ENCODE measurements around the gene TEX26. TPM values are rescaled to one million over a fixed set of nuclear protein-coding genes. Genes with fewer than 3 reads are reported as not detected.
A peak's percentile ranks its signal among the peaks of the same experiment; 100 is the strongest.

Gene TEX26
- total and polyA plus RNA-seq, 4 donors = 0.67 to 6.2 (median 2.5) TPM; not detected in 1

DNA sequence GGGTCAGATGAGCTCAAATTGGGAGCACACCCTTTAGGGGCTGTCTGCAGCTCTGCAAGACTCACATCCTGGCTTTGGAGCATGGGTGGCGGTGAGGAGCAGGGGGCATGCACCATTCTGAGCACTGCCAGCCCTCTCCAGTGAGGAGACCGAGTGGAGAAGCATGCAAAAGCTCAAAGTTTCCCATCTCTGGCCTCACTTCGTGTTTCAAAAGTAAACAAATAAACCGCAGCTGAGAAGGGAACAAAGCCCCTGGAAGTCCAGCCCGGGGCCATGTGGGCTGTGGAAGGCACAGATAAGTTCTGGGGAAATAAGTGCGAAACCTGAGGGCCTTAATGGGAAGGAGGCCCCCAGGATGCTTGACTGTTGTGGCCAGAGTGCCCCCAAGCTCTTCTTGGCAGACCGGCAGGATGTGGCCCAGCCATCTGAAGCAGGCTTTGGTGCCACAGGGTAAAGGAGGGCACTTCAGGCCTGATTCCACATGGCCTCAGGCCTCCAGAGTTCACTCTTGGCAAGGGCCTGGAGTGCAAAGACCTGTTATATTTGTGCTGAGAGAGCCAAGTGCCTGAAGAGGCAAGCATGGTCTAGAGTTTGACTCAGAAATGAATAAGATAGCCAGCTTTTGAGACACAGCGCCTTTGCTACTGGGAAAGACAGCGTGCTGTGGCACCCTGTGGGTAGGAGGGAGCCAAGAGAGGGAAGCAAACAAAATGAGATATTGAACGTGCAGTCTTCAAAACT, 25.2 kb upstream of the TEX26 start:
- H3K9me3 ChIP-seq (ENCODE audit: control insufficient read depth in 4 of 4, insufficient read depth in 3 of 4, low read length in 3 of 4) = peaks cover 0 to 4% (median 0%) of the 10 kb centered on the region in 4 donors
- peaks cover 0 to 28% (median 19%) of the 10 kb centered on the region in 5 donors for H3K4me1 ChIP-seq (ENCODE audit: control insufficient read depth in 5 of 5, insufficient read depth in 5 of 5, low read length in 5 of 5)
- DNase-seq = peak; percentile 39 to 60 (median 59)
- no peaks in the 10 kb centered on the region for H3K36me3 ChIP-seq (ENCODE audit: control insufficient read depth in 4 of 4, insufficient read depth in 4 of 4, low read length in 4 of 4)
- no peak for ATAC-seq (ENCODE audit: insufficient read depth, low FRiP score)
- no peak overlapping the region for H3K9ac ChIP-seq (ENCODE audit: insufficient read depth in 1 of 2, low read length in 2 of 2)
- 45% methylated on average over 10 of the region's 10 CpGs for WGBS, 2 donors
- TF ChIP-seq, protein P1, sequence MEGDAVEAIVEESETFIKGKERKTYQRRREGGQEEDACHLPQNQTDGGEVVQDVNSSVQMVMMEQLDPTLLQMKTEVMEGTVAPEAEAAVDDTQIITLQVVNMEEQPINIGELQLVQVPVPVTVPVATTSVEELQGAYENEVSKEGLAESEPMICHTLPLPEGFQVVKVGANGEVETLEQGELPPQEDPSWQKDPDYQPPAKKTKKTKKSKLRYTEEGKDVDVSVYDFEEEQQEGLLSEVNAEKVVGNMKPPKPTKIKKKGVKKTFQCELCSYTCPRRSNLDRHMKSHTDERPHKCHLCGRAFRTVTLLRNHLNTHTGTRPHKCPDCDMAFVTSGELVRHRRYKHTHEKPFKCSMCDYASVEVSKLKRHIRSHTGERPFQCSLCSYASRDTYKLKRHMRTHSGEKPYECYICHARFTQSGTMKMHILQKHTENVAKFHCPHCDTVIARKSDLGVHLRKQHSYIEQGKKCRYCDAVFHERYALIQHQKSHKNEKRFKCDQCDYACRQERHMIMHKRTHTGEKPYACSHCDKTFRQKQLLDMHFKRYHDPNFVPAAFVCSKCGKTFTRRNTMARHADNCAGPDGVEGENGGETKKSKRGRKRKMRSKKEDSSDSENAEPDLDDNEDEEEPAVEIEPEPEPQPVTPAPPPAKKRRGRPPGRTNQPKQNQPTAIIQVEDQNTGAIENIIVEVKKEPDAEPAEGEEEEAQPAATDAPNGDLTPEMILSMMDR (IDR thresholded peaks at IDR 0.05; ENCODE audit: control extremely low read depth, extremely low read depth) = no peak
- no peak overlapping the region for H3K4me3 ChIP-seq
- H3K27me3 ChIP-seq (ENCODE audit: control insufficient read depth in 3 of 3, insufficient read depth in 3 of 3, low read length in 2 of 3) = peaks cover 0 to 21% (median 9%) of the 10 kb centered on the region in 3 donors
- H3K27ac ChIP-seq (ENCODE audit: low read depth in 1 of 2, low read length in 1 of 2) = no peak overlapping the region

DNA sequence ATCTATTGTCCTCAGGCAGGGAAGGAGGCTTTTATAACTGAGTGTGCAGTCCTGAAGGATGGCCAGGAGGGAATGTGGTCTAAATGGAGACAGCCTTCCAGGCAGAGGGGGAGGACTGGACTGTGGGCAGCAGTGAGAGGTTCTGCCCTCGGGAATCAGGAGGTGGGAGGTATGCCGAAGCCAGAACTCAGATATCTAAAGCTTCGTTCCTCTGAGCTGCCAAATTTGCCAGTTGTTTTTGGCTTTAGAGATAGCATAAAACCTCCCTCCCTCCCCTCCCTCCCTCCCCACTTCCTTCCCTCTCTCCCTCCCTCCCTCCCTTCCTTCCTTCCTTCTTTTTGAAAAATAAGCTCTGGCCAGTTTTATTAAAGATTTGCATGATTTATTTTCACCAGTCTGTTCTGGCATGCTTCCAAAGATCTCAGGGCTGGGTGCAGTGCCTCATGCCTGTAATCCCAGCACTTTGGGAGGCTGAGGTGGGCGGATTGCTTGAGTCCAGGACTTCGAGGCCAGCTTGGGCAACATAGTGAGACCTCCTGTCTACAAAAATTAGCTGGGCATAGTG, 24.0 kb upstream of the TEX26 start:
- ATAC-seq (ENCODE audit: insufficient read depth, low FRiP score) (no peak), DNase-seq (peak in 2 of 3 donors; percentile 38 to 55)
- Histone ChIP-seq H3K27ac (ENCODE audit: low read depth in 1 of 2, low read length in 1 of 2) (no peak overlapping the region), H3K9me3 (ENCODE audit: control insufficient read depth in 4 of 4, insufficient read depth in 3 of 4, low read length in 3 of 4) (peaks cover 0 to 4% (median 0%) of the 10 kb centered on the region in 4 donors), H3K27me3 (ENCODE audit: control insufficient read depth in 3 of 3, insufficient read depth in 3 of 3, low read length in 2 of 3) (peaks cover 0 to 21% (median 9%) of the 10 kb centered on the region in 3 donors), H3K9ac (ENCODE audit: insufficient read depth in 1 of 2, low read length in 2 of 2) (no peak overlapping the region), H3K4me3 (no peak overlapping the region), H3K4me1 (ENCODE audit: control insufficient read depth in 5 of 5, insufficient read depth in 5 of 5, low read length in 5 of 5) (peaks cover 0 to 28% (median 19%) of the 10 kb centered on the region in 5 donors), H3K36me3 (ENCODE audit: control insufficient read depth in 4 of 4, insufficient read depth in 4 of 4, low read length in 4 of 4) (no peaks in the 10 kb centered on the region)
- TF ChIP-seq, protein P1 (IDR thresholded peaks at IDR 0.05; ENCODE audit: control extremely low read depth, extremely low read depth) = no peak
- WGBS, 2 donors = 18 to 31% methylated on average over 5 of the region's 5 CpGs

DNA sequence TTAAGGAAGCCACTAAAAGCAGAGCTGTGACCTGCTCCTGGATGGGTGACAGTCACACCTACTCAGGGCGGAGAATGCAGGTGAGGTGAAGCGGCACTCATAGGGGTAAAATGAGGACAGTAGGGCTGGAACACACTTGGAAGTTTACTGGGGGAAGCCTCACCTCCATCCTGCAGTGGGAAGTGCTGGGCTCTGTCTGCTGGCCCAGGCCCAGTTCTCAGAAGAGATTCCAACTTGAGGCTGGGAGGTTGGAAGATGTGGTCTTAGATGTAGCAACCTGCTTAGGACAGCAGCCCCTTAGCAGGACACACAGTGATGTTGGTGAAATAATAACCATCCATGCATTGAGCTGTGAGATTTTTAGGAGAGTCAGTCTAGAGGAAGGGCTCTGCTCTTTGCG, 21.8 kb upstream of the TEX26 start:
- DNase-seq (no peak), ATAC-seq (ENCODE audit: insufficient read depth, low FRiP score) (no peak)
- WGBS, 2 donors = 93% methylated on average over 3 of the region's 3 CpGs
- Histone ChIP-seq H3K27ac (ENCODE audit: low read depth in 1 of 2, low read length in 1 of 2) (no peak overlapping the region), H3K9ac (ENCODE audit: insufficient read depth in 1 of 2, low read length in 2 of 2) (no peak overlapping the region), H3K4me3 (no peak overlapping the region), H3K36me3 (ENCODE audit: control insufficient read depth in 4 of 4, insufficient read depth in 4 of 4, low read length in 4 of 4) (no peaks in the 10 kb centered on the region), H3K27me3 (ENCODE audit: control insufficient read depth in 3 of 3, insufficient read depth in 3 of 3, low read length in 2 of 3) (peaks cover 0 to 1% (median under 1%) of the 10 kb centered on the region in 3 donors), H3K4me1 (ENCODE audit: control insufficient read depth in 5 of 5, insufficient read depth in 5 of 5, low read length in 5 of 5) (peaks cover 0 to 27% (median 16%) of the 10 kb centered on the region in 5 donors), H3K9me3 (ENCODE audit: control insufficient read depth in 4 of 4, insufficient read depth in 3 of 4, low read length in 3 of 4) (peaks cover 0 to 4% (median 0%) of the 10 kb centered on the region in 4 donors)
- TF ChIP-seq, protein P1 (IDR thresholded peaks at IDR 0.05; ENCODE audit: control extremely low read depth, extremely low read depth) = no peak
